ENCODE results near the gene DNAJB5. TPM values are rescaled to one million over a fixed set of nuclear protein-coding genes. Genes with fewer than 3 reads are reported as not detected.

The DNAJB5 gene
- total RNA-seq, 1 experiment from 2014 or later = 3.4 TPM

- no peaks in the 10 kb centered on the region for H3K36me3 Mint-ChIP-seq (ENCODE audit: insufficient read depth, unreplicated experiment)
- ChIA-PET CTCF (no interaction called here), POLR2A (no interaction called here)
- H3K4me3 Mint-ChIP-seq (ENCODE audit: unreplicated experiment) = no peak overlapping the region
- H3K4me1 Mint-ChIP-seq (ENCODE audit: low read depth, unreplicated experiment) = no peaks in the 10 kb centered on the region
- no peak for TF ChIP-seq CTCF (IDR thresholded peaks at IDR 0.05; ENCODE audit: insufficient read depth in 1 of 2, low read depth in 1 of 2, low read length in 1 of 2, severe bottlenecking in 1 of 2, unreplicated experiment in 1 of 2)
- Histone ChIP-seq H3K4me3 (ENCODE audit: low read depth, low read length) (no peak overlapping the region), H3K4me1 (no peaks in the 10 kb centered on the region), H3K27me3 (replicated peaks; ENCODE audit: control insufficient read depth, insufficient read depth, low read length) (0 out of 2 replicates have a peak, but pooled peaks cover 2% of the 10 kb centered on the region), H3K36me3 (ENCODE audit: control insufficient read depth, insufficient read depth, low read length) (no peaks in the 10 kb centered on the region), H3K9me3 (no peaks in the 10 kb centered on the region)
- no peak for DNase-seq
- BruUV-seq (replicated peaks) = no TSS peak
- H3K27me3 Mint-ChIP-seq (ENCODE audit: insufficient read depth, unreplicated experiment) = peaks cover 11% of the 10 kb centered on the region
- no peaks in the 10 kb centered on the region for H3K9me3 Mint-ChIP-seq (ENCODE audit: unreplicated experiment)
- intact Hi-C loops (cut with micrococcal nuclease; ENCODE audit: unreplicated experiment) = no loop called here
- H3K27ac Mint-ChIP-seq (ENCODE audit: unreplicated experiment) = no peak overlapping the region
Measured at GRCh38 chr9:34976441-34976840, 13.1 kb upstream of the DNAJB5 start.

DNA sequence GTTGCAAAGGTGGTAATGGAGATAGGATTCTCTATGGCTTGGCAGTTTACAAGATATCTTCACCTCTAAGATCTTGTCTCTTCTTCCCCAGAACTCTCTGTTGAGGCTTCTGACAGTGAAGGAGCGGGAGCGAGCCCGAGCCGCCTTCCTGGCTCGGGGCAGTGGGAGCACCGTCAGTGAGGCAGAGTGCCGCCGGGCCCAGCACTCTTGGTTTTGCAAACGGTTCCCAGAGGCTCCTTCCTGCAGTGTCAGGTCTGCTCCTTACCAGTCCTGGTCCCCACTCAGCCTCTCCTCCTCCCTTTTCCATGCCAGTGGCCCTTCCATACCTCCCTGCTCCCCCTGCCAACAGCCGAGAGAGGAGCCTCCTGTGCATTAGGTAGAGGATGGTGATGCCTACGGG lies 12.6 kb upstream of the DNAJB5 start:
- Mint-ChIP-seq H3K36me3 (ENCODE audit: insufficient read depth, unreplicated experiment) (no peaks in the 10 kb centered on the region), H3K27ac (ENCODE audit: unreplicated experiment) (no peak overlapping the region), H3K27me3 (ENCODE audit: insufficient read depth, unreplicated experiment) (peaks cover 11% of the 10 kb centered on the region), H3K9me3 (ENCODE audit: unreplicated experiment) (no peaks in the 10 kb centered on the region), H3K4me3 (ENCODE audit: unreplicated experiment) (no peak overlapping the region), H3K4me1 (ENCODE audit: low read depth, unreplicated experiment) (no peaks in the 10 kb centered on the region)
- POLR2A ChIA-PET = no interaction called here
- Histone ChIP-seq H3K36me3 (ENCODE audit: control insufficient read depth, insufficient read depth, low read length) (no peaks in the 10 kb centered on the region), H3K4me1 (no peaks in the 10 kb centered on the region), H3K27me3 (replicated peaks; ENCODE audit: control insufficient read depth, insufficient read depth, low read length) (0 out of 2 replicates have a peak, but pooled peaks cover 2% of the 10 kb centered on the region), H3K4me3 (ENCODE audit: low read depth, low read length) (no peak overlapping the region), H3K9me3 (no peaks in the 10 kb centered on the region)
- no peak for TF ChIP-seq CTCF (IDR thresholded peaks at IDR 0.05; ENCODE audit: insufficient read depth in 1 of 2, low read depth in 1 of 2, low read length in 1 of 2, severe bottlenecking in 1 of 2, unreplicated experiment in 1 of 2)
- no peak for DNase-seq
- no TSS peak for BruUV-seq (replicated peaks)
- CTCF ChIA-PET = no interaction called here
- intact Hi-C loops (cut with micrococcal nuclease; ENCODE audit: unreplicated experiment) = no loop called here

DNA sequence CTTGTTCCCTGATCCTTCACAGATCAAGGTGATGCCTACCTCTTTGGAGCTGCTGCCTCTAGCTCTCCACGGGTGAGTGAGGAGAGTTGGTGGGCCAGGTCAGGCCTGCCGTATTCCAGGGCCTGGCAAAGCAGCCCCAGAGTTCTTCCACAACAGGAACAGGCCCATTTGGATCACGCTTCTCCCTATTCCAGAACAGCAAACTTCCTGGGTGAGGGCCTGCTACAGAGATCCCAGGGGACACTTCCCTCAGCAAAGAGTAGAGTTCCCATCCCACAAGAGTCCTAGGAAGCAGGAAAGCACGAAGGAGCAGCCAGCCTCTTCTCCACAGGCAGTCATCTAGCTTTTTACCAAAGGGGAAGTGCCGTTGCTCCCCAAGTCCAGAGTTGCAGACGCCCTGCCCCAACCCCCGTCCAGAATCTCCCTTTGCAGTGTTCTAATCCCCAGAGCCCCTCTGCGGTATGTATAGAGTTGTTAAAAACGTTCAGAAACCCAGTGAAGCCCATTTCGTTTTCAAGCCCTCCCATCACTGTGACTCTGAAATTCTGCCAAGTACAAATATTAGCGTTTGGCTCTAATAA lies 9.3 kb upstream of the DNAJB5 start:
- Mint-ChIP-seq H3K27ac (ENCODE audit: unreplicated experiment) (no peak overlapping the region), H3K36me3 (ENCODE audit: insufficient read depth, unreplicated experiment) (no peaks in the 10 kb centered on the region), H3K4me3 (ENCODE audit: unreplicated experiment) (no peak overlapping the region), H3K9me3 (ENCODE audit: unreplicated experiment) (no peaks in the 10 kb centered on the region), H3K4me1 (ENCODE audit: low read depth, unreplicated experiment) (no peaks in the 10 kb centered on the region), H3K27me3 (ENCODE audit: insufficient read depth, unreplicated experiment) (peaks cover 14% of the 10 kb centered on the region)
- ChIA-PET CTCF (interaction anchor here (0.6 to 3.0 kb wide), 2 partner anchors 15 to 81 kb away, joined by 3 to 9 read pairs; no protein-coding TSS in a partner anchor), POLR2A (interaction anchor here (0.5 kb wide), 1 partner anchor 10 kb away, joined by 3 read pairs; no protein-coding TSS in a partner anchor)
- H3K4me3 ChIP-seq (ENCODE audit: low read depth, low read length) = no peak overlapping the region
- no peak for DNase-seq
- no peaks in the 10 kb centered on the region for H3K9me3 ChIP-seq
- no peaks in the 10 kb centered on the region for H3K36me3 ChIP-seq (ENCODE audit: control insufficient read depth, insufficient read depth, low read length)
- no peaks in the 10 kb centered on the region for H3K27me3 ChIP-seq (replicated peaks; ENCODE audit: control insufficient read depth, insufficient read depth, low read length)
- H3K4me1 ChIP-seq = no peaks in the 10 kb centered on the region
- no peak for TF ChIP-seq CTCF (IDR thresholded peaks at IDR 0.05; ENCODE audit: insufficient read depth in 1 of 2, low read depth in 1 of 2, low read length in 1 of 2, severe bottlenecking in 1 of 2, unreplicated experiment in 1 of 2)
- intact Hi-C loops (cut with micrococcal nuclease; ENCODE audit: unreplicated experiment) = no loop called here
- no TSS peak for BruUV-seq (replicated peaks)
